Neuronal stem cell (in vitro differentiated cells): ENCODE results near the gene MADD.

Experiments used
- DNase-seq: peaks from one replicate; pipeline ENCODE4 v3.0.0-alpha.2; 2013; ENCODE audit warnings: low spot score
- H2AFZ ChIP-seq: one replicate; pipeline ENCODE4 v1.6.1; 2013; ENCODE audit warnings: mild to moderate bottlenecking, low read length, inconsistent platforms
- H2AK5ac ChIP-seq: 2 replicates; pipeline ENCODE4 v1.6.1; 2013; ENCODE audit warnings: low read depth, mild to moderate bottlenecking, inconsistent platforms, low read length, moderate library complexity, mixed read lengths
- H2BK120ac ChIP-seq: 2 replicates; pipeline ENCODE4 v1.6.1; 2013; ENCODE audit warnings: low read depth, mild to moderate bottlenecking, inconsistent platforms, low read length, moderate library complexity, mixed read lengths
- H2BK12ac ChIP-seq: one replicate; pipeline ENCODE4 v1.6.1; 2013; ENCODE audit warnings: low read length, inconsistent platforms
- H2BK15ac ChIP-seq: 2 replicates; pipeline ENCODE4 v1.6.1; 2013; ENCODE audit warnings: mild to moderate bottlenecking, low read length, inconsistent platforms, mixed read lengths
- H2BK5ac ChIP-seq: one replicate; pipeline ENCODE4 v1.6.1; 2013; ENCODE audit warnings: inconsistent platforms, mild to moderate bottlenecking, low read length, moderate library complexity
- H3K14ac ChIP-seq: one replicate; pipeline ENCODE4 v1.6.1; 2013; ENCODE audit warnings: low read length, inconsistent platforms
- H3K18ac ChIP-seq: 2 replicates; pipeline ENCODE4 v1.6.1; 2013; ENCODE audit warnings: low read length, inconsistent platforms
- H3K23ac ChIP-seq: 2 replicates; pipeline ENCODE4 v1.6.1; 2013; ENCODE audit warnings: low read depth, mild to moderate bottlenecking, mixed read lengths, low read length, inconsistent platforms; ENCODE audit not compliant: poor library complexity
- H3K27ac ChIP-seq: replicated peaks from 3 replicates; pipeline ENCODE4 v1.5.1; 2013; ENCODE audit warnings: low read length, inconsistent platforms
- H3K27me3 ChIP-seq, 3 experiments: 2 replicates each; pipeline ENCODE4 v1.6.1; 2013; ENCODE audit warnings: low read length in 3 of 3, mild to moderate bottlenecking in 2 of 3, inconsistent platforms in 1 of 3, low read depth in 1 of 3, mixed read lengths in 1 of 3, moderate library complexity in 1 of 3; ENCODE audit not compliant: control insufficient read depth in 3 of 3, insufficient read depth in 3 of 3
- H3K36me3 ChIP-seq, 2 donors: replicated peaks in 1 of 2; 2 replicates each; pipeline ENCODE4 v1.6.1; 2013; ENCODE audit warnings: low read length in 2 of 2; ENCODE audit not compliant: control insufficient read depth in 2 of 2, insufficient read depth in 2 of 2
- H3K4ac ChIP-seq: 2 replicates; pipeline ENCODE4 v1.6.1; 2013; ENCODE audit warnings: inconsistent platforms, mild to moderate bottlenecking, low read length, moderate library complexity
- H3K4me1 ChIP-seq, 2 donors: 1 replicate in 1 of 2; 2 replicates in 1 of 2; pipeline ENCODE4 v1.6.1; 2013; ENCODE audit warnings: low read length in 2 of 2, low read depth in 1 of 2; ENCODE audit not compliant: control insufficient read depth in 2 of 2, insufficient read depth in 1 of 2
- H3K4me2 ChIP-seq: one replicate; pipeline ENCODE4 v1.6.1; 2013; ENCODE audit warnings: mild to moderate bottlenecking, low read length, inconsistent platforms; ENCODE audit not compliant: insufficient read depth, poor library complexity, severe bottlenecking
- H3K4me3 ChIP-seq, 2 donors: 2 replicates each; pipeline ENCODE4 v1.5.1; 2013; ENCODE audit warnings: low read length in 2 of 2, mild to moderate bottlenecking in 2 of 2, inconsistent platforms in 1 of 2, moderate library complexity in 1 of 2
- H3K79me1 ChIP-seq: one replicate; pipeline ENCODE4 v1.6.1; 2013; ENCODE audit warnings: low read depth, mild to moderate bottlenecking, inconsistent platforms, low read length, moderate library complexity
- H3K9ac ChIP-seq: one replicate; pipeline ENCODE4 v1.6.1; 2013; ENCODE audit warnings: mild to moderate bottlenecking, low read depth, low read length, inconsistent platforms; ENCODE audit not compliant: poor library complexity
- H3K9me3 ChIP-seq, 2 donors: replicated peaks in 1 of 2; 2 replicates each; pipeline versions ENCODE3 to v1.6.1; 2013; ENCODE audit warnings: low read length in 2 of 2, mild to moderate bottlenecking in 2 of 2, inconsistent platforms in 1 of 2, low read depth in 1 of 2, mixed read lengths in 1 of 2, moderate library complexity in 1 of 2; ENCODE audit not compliant: control insufficient read depth in 2 of 2, insufficient read depth in 1 of 2
- H4K8ac ChIP-seq: one replicate; pipeline ENCODE4 v1.6.1; 2013; ENCODE audit warnings: low read depth, mild to moderate bottlenecking, inconsistent platforms, low read length, moderate library complexity
- H4K91ac ChIP-seq: one replicate; pipeline ENCODE4 v1.6.1; 2013; ENCODE audit warnings: low read length, low read depth, mild to moderate bottlenecking, inconsistent platforms; ENCODE audit not compliant: poor library complexity
- WGBS, 2 donors: extraction: QIAGEN DNeasy Blood & Tissue Kit; methylation state at CpG; one replicate each; pipeline ENCODE4 v1.1.7; 2013; ENCODE audit warnings: missing lambda C conversion rate in 2 of 2, mixed read lengths in 1 of 2; ENCODE audit not compliant: insufficient read length in 2 of 2, insufficient replicate concordance in 1 of 2; ENCODE audit errors: extremely low coverage in 2 of 2; 5-methylcytosine and 5-hydroxymethylcytosine counted together

MADD gene

DNA sequence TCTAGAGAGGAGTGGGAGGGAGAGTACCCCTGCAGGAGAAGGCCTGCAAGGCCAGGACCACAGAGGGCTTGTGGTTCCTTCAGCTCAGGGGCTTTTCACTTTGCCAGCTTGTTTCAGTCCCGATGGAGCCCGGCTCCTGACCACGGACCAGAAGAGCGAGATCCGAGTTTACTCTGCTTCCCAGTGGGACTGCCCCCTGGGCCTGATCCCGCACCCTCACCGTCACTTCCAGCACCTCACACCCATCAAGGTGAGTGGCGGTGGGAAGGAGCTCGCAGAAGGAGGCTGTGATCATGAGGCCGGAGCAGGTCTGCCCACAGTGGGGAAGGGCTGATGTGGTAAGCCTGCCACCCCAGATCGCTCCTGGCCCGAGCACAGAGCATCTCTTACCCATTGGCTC, 34.8 kb upstream of the MADD start:
- H3K23ac ChIP-seq, result no peak overlapping the region

DNA sequence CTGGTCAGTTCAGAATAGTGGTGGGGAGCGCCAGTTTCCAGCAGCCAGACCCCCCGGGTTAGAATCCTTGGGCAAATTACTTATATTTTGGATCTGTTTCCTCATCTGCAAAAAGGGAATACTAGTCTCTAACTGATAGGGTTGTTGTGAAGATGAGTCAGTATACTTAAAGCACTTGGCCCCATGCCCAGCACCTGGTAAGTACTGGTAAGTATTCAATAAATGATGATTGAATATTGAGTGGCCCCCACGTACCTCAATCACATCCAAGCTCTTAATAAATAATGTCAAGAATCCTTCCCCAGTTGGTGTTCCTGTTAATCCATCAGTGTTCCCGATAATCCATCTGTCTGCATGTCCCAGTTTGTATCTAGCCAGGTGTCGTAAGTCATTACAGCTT, 33.5 kb upstream of the MADD start:
- no peak for DNase-seq
- WGBS, 2 donors, result no CpG with 5 or more reads among the region's 5 CpGs
- Histone ChIP-seq H4K91ac (no peak overlapping the region), H3K79me1 (no peaks in the 10 kb centered on the region), H3K18ac (no peak overlapping the region), H3K4me2 (no peak overlapping the region), H3K9me3 (no peaks in the 10 kb centered on the region), H3K27me3 (no peaks in the 10 kb centered on the region), H3K4ac (no peak overlapping the region), H3K23ac (no peak overlapping the region), H3K4me1 (peaks cover 0 to 2% of the 10 kb centered on the region in 2 donors), H2BK120ac (no peak overlapping the region), H3K9ac (no peak overlapping the region), H3K36me3 (peaks cover 40 to 41% of the 10 kb centered on the region in 2 donors), H4K8ac (no peak overlapping the region), H3K4me3 (no peak overlapping the region), H2BK15ac (no peak overlapping the region), H2BK12ac (no peak overlapping the region), H2BK5ac (no peak overlapping the region), H3K27ac (no peak overlapping the region), H2AK5ac (no peak overlapping the region), H2AFZ (no peak overlapping the region), H3K14ac (no peak overlapping the region)

More for the DNA sequence above, 34.8 kb upstream of the MADD start:
- H3K36me3 ChIP-seq, result peaks cover 31 to 41% of the 10 kb centered on the region in 2 donors
- H3K4me3 ChIP-seq, result no peak overlapping the region
- H4K8ac ChIP-seq, result no peak overlapping the region
- H3K9ac ChIP-seq, result no peak overlapping the region
- no peak overlapping the region for H3K27ac ChIP-seq
- H2AK5ac ChIP-seq, result no peak overlapping the region
- H2BK120ac ChIP-seq, result no peak overlapping the region
- no peak overlapping the region for H4K91ac ChIP-seq
- H3K14ac ChIP-seq, result no peak overlapping the region
- no CpG with 5 or more reads among the region's 12 CpGs for WGBS, 2 donors
- no peak for DNase-seq
- H3K79me1 ChIP-seq, result no peaks in the 10 kb centered on the region
- no peak overlapping the region for H3K4ac ChIP-seq
- H3K18ac ChIP-seq, result no peak overlapping the region
- H3K4me2 ChIP-seq, result no peak overlapping the region
- no peaks in the 10 kb centered on the region for H3K27me3 ChIP-seq
- H2BK5ac ChIP-seq, result no peak overlapping the region
- no peak overlapping the region for H2BK15ac ChIP-seq
- no peak overlapping the region for H2BK12ac ChIP-seq
- H2AFZ ChIP-seq, result no peak overlapping the region
- no peaks in the 10 kb centered on the region for H3K9me3 ChIP-seq
- H3K4me1 ChIP-seq, result peaks cover 0 to 2% of the 10 kb centered on the region in 2 donors

DNA sequence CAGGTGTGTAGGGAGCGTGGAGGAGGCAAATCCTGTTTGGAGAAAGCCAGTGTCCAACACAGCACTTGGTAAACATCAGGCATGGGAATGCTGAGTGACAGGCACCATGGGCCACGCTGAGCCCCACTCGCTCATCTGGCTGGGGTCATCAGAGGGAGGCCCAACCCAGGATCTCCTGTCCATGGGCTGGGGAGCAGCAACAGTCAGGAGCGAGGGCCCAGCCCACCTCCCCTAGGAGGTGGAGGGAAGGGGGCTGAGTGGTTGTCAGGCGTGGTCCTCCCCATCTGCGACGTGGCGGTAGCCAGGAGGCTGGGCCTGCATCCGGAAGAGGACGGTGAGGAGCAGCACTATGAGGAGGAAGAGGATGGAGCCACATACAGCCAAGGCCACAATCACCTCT, 30.1 kb upstream of the MADD start:
- no CpG with 5 or more reads among the region's 10 CpGs for WGBS, 2 donors
- H3K27me3 ChIP-seq, result no peaks in the 10 kb centered on the region
- no peak overlapping the region for H2AK5ac ChIP-seq
- H3K23ac ChIP-seq, result no peak overlapping the region
- no peak overlapping the region for H4K8ac ChIP-seq
- H3K4ac ChIP-seq, result no peak overlapping the region
- H3K9me3 ChIP-seq, result no peaks in the 10 kb centered on the region
- no peak overlapping the region for H3K4me2 ChIP-seq
- H2BK15ac ChIP-seq, result no peak overlapping the region
- H2BK120ac ChIP-seq, result no peak overlapping the region
- H3K4me1 ChIP-seq, result peaks cover 0 to 2% of the 10 kb centered on the region in 2 donors
- H4K91ac ChIP-seq, result no peak overlapping the region
- H2AFZ ChIP-seq, result no peak overlapping the region
- no peak overlapping the region for H3K9ac ChIP-seq
- H3K36me3 ChIP-seq, result peaks cover 41 to 74% of the 10 kb centered on the region in 2 donors
- H3K27ac ChIP-seq, result no peak overlapping the region
- H3K14ac ChIP-seq, result no peak overlapping the region
- H3K18ac ChIP-seq, result no peak overlapping the region
- no peak for DNase-seq
- no peaks in the 10 kb centered on the region for H3K79me1 ChIP-seq
- H3K4me3 ChIP-seq, result peak overlapping the region in 1 of 2 donors; percentile 37
- H2BK12ac ChIP-seq, result no peak overlapping the region
- H2BK5ac ChIP-seq, result no peak overlapping the region

DNA sequence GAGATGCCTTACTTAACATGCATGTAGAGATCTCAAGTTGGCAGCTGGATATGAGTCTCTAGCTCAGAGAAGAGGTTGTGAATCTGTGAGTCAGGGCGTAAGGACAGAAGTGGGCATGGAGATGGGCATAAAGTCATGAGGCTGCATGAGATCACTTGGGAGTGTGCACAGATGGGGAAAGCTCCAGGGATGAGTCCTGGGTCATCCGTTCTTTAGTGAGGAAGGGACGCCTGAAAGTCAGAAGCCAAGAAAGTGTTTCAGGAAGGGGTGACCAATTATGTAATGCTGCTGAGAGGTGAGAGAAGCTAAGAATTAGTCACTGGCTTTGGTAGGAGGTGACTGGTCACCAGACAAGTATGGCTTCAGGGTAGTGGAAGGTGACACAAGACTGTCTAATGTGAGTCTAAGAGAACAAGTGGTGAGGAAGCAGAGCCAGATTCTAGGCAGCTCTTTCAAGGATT, 28.1 kb upstream of the MADD start:
- H3K9me3 ChIP-seq, result no peaks in the 10 kb centered on the region
- no peak overlapping the region for H3K4ac ChIP-seq
- H4K91ac ChIP-seq, result no peak overlapping the region
- H3K36me3 ChIP-seq, result peaks cover 49 to 85% of the 10 kb centered on the region in 2 donors
- no peak for DNase-seq
- no peak overlapping the region for H3K27ac ChIP-seq
- no peak overlapping the region for H2BK5ac ChIP-seq
- H4K8ac ChIP-seq, result no peak overlapping the region
- H3K14ac ChIP-seq, result no peak overlapping the region
- H3K4me1 ChIP-seq, result peaks cover 0 to 2% of the 10 kb centered on the region in 2 donors
- H2BK15ac ChIP-seq, result no peak overlapping the region
- H3K4me3 ChIP-seq, result no peak overlapping the region
- no peak overlapping the region for H3K4me2 ChIP-seq
- H3K79me1 ChIP-seq, result no peaks in the 10 kb centered on the region
- no peak overlapping the region for H2AK5ac ChIP-seq
- H3K27me3 ChIP-seq, result no peaks in the 10 kb centered on the region
- no CpG with 5 or more reads among the region's 3 CpGs for WGBS, 2 donors
- no peak overlapping the region for H2BK12ac ChIP-seq
- no peak overlapping the region for H2AFZ ChIP-seq
- no peak overlapping the region for H3K23ac ChIP-seq
- no peak overlapping the region for H2BK120ac ChIP-seq
- H3K9ac ChIP-seq, result no peak overlapping the region
- no peak overlapping the region for H3K18ac ChIP-seq
